A673 (cell line): ENCODE data around the gene SOS1.

ENCODE experiments used
- EZH2 ChIP-seq: fragments of 200-600 bp; sonication (generic); IDR thresholded peaks from 2 replicates; pipeline ENCODE4 v1.6.1; 2017; ENCODE audit warnings: borderline replicate concordance, low read depth, mild to moderate bottlenecking, mixed read lengths, antibody characterized with exemption, low read length; ENCODE audit not compliant: poor library complexity, severe bottlenecking
- TF ChIP-seq, protein P1 (sequence below): fragments of 300-800, 200-600 bp; sonication (generic); conservative IDR thresholded peaks from 2 replicates; pipeline ENCODE4 v1.5.1; 2017; ENCODE audit warnings: low read depth, mild to moderate bottlenecking, antibody characterized with exemption, low read length, moderate library complexity, mixed read lengths

DNA sequence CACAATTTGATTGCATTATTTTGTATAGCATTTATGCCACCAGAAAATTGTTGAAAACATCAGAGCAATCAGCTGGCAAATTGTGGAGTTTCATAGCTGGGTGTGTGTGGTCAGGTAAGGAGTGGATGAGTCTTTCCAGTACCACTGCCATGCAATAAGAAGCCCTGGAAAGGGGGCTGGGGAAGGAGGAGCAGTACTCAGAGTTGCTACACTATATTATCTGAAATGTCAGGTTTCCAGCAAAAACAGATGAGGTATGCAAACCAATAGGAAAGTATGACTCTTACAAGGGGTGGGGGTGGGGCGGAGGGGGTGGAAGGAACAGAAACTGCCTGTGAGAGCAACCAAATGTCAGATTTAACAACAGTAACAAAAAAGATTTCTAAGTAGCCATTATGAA, 112.2 kb downstream of the SOS1 start:
- no peak for TF ChIP-seq EZH2
- TF ChIP-seq, protein P1, sequence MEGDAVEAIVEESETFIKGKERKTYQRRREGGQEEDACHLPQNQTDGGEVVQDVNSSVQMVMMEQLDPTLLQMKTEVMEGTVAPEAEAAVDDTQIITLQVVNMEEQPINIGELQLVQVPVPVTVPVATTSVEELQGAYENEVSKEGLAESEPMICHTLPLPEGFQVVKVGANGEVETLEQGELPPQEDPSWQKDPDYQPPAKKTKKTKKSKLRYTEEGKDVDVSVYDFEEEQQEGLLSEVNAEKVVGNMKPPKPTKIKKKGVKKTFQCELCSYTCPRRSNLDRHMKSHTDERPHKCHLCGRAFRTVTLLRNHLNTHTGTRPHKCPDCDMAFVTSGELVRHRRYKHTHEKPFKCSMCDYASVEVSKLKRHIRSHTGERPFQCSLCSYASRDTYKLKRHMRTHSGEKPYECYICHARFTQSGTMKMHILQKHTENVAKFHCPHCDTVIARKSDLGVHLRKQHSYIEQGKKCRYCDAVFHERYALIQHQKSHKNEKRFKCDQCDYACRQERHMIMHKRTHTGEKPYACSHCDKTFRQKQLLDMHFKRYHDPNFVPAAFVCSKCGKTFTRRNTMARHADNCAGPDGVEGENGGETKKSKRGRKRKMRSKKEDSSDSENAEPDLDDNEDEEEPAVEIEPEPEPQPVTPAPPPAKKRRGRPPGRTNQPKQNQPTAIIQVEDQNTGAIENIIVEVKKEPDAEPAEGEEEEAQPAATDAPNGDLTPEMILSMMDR, result no peak
